Measurements from ENCODE around the gene DGKE.

DGKE gene

DNA sequence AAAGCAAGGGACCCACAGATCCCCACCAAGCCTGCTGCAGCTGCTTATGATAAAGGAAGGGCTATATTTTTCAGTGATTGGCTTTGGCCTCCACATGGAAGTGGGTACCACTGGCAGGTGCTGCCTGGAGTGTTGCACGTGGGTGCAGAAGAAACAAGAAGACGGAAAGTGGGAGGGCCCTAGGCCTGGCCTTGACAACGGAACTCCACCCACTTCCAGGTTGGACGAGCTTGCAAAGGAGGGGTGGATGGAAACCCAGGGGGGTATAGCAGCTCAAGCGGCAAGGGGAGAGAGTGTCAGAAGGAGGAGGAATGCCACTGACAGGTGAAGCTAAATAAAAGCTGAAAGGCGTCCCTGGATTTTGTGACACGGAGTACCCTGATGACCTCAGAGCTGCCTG is 59.6 kb downstream of the DGKE start:
- DNase-seq: no peak

DNA sequence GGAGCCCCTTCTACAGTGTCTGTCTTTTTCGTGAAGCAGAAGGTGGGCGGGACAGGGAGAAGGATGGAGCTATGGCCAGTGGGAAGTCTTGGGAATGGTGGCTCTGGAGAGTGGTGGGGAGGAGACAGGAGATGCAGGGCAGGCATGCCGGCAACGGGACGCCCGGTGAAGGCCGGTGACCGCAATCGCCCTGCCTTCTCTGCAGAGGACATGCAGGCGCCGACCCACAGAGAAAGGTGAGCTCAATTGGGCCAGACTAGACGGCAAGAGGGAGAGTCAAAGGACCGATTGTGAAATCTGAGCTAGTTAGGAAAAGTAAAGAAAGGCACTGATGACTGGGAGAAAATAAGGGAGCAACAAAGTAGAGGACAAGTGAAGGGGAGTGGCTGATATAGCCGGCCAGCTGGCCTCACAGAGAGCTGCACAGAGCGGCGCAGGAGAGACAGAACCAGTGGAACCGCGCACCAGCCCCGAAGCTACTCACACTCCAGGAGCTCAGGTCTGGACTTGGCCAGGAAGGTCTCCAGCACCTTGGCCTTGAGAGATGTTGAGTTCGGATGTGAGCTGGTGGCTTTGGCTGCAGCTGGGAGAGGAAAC is 61.0 kb downstream of the DGKE start:
- no peak for DNase-seq

DNA sequence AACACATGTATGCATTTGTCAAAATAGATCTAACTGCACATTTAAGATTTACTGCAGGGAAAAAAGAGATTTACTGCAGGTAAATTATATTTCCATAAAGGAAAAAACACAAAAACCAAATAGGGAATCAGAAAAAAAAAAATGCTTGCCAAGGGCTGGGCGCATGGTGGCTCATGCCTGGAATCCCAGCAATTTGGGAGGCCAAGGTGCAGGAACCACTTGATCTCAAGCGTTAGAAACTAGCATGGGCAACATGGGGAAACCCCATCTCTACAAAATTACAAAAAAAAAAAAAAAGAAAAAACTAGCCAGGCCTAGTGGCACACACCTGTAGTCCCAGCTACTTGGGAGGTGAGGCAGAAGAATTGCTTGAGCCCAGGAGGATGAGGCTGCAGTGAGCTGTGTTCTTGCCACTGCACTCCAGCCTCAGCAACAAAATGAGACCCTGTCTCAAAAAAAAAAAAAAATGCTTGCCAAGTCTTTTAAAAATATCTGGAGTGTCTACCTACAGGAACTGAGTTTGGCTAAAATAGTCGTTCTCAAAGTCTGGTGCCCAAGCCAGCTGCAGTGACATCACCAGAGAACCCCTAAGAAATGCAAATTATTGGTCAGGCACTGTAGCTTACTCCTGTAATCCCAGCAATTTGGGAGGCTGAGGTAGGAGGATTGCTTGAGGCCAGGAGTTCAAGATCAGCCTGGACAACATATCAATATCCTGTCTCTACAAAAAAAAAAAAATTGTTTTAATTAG is 62.4 kb downstream of the DGKE start:
- DNase-seq: no peak

DNA sequence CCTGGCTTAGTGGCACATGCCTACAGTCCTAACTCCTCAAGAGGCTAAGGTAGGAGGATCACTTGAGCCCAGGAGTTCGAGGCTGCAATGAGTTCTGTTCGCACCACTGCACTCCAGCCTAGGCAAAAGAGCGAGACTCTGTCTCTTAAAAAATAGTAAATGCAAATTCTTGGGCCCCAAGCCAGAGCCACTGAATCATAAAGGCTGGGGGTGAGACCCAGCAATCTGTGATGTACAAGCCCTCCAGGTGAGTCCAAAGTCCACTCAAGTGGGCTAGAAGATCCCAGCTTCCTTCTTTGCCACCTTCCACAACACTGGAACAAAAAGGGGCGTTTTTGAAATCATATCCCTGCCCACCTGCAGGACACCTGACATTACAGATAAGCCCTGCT is 63.0 kb downstream of the DGKE start:
- DNase-seq: no peak

DNA sequence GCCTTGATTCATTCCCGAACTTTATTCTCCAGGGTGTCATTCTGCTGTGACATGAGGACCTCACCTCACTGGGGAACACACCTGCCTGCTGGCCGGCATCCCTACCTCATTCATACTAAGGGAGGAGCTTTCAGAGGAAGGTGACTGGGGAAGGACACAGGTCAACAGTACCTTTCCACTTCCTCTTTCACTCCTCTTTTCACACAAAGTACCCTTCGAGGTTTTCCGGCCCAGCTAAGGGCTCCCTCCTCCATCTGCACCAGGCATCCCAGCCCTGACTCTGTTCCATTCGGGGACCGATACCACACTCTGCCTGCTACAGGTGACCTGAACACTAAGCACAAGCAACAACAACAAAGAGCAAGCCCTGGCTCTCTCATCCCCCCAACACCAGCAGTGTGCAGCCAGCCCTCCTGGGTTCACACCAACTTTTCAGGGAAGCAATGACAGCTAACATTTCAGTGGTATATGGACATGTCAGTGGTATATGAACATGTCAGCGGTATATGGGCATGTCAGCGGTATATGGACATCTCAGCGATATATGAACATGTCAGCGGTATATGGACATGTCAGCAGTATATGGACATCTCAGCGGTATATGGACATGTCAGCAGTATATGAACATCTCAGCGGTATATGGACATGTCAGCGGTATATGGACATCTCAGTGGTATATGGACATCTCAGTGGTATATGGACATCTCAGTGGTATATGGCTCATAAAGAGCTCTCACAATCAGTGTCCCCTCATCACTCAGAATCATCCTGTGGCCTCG is 63.9 kb downstream of the DGKE start:
- DNase-seq: no peak

DNA sequence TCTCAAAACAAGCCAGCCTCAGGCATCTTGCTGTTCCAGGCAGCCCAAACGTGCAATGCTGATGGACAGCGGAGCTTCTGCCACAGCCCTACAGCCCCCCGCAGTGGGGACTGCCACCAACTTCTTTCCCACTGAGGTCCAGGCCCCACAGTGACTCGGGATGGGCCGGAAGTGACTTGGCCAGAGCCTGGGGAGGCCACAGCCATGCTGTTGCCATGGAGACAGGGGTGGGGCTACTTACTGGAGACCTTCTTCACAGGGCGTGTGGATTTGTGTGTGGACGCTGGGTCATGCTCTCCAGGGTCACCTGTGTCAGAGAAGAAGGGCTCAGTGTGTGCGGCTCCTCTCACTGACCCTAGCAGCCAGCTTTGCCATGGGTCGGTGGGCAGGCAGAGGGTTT is 64.9 kb downstream of the DGKE start:
- no peak for DNase-seq

DNA sequence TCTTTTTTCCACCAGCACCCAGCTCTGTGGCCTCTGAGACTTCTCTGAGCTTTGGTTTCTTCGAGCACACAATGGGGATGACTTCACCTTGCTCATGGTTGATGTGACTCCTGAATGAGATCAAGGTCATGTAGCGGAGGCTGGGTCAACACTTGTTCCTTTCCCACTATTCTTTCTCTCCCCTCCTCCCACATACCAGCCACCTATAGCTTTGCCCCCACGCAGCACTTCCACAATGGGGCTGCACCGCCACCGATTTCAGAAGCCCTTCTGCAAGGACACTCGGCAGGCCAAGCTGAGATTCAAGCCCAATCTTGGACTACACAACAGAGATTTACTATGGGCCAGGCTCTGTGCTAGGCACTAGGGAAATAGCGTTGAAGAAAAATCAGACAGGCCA is 65.5 kb downstream of the DGKE start:
- DNase-seq: no peak

DNA sequence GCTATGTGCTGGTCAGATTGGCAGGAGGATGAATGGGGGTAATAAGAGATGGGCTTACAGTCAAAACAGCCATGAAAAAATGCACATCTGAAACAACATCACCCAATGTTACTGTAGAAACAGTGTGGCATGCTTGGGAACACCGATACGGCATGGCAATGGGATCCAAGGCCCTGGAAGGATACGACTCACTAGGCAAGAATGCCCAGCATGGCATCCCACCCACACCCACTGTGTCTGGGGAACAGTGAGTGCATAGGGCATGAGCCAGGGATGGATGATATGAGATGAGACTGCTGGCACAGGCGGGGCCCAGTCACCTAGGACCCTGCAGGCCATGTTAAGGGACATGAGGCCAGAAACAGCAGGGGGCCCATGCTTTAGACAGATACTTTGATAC is 68.4 kb downstream of the DGKE start:
- no peak for DNase-seq

DNA sequence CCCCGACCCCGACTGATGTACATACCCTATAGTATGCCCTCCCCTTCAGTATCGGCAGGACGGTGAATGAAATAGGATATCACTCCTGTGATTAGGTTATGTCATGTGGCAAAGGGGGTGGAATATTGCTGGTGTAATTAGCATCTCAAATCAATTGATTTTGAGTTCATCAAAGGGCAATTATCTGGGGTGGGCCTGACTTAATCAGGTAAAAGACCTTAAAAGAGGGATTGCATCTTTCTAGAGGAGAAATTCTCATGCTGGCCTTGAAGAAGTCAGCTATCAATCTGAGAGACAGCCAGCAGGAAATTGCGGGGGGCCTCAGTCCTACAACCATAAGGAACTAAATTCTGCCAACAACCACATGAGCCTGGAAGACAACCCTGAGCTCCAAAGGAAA is 69.6 kb downstream of the DGKE start:
- DNase-seq: no peak

DNA sequence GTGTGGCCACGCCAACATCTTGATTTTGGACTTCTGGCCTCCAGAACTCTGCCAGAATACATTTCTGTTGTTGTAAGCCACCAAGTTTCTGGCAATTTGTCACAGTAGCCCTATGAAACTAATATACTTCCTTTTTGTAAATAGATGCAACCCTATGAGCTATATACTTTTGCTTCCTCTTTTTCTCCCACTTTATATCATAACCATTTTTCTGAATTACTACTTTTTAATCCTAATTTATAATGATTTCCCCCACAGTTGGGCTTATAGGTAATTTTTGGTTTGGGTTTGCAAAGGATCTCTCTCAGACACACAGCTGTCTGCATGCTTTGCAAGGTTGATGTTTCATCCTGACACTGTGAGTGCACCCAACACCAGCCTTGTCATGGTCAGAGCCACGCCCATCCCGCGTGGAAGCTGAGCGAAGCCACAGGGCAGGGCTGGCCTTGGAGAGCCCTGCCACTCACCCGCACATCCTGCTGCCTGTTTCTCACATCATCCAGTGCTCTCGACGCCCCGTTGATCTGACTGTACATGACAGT is 74.1 kb downstream of the DGKE start:
- peak in 1 of 2 donors; percentile 15 for DNase-seq

DNA sequence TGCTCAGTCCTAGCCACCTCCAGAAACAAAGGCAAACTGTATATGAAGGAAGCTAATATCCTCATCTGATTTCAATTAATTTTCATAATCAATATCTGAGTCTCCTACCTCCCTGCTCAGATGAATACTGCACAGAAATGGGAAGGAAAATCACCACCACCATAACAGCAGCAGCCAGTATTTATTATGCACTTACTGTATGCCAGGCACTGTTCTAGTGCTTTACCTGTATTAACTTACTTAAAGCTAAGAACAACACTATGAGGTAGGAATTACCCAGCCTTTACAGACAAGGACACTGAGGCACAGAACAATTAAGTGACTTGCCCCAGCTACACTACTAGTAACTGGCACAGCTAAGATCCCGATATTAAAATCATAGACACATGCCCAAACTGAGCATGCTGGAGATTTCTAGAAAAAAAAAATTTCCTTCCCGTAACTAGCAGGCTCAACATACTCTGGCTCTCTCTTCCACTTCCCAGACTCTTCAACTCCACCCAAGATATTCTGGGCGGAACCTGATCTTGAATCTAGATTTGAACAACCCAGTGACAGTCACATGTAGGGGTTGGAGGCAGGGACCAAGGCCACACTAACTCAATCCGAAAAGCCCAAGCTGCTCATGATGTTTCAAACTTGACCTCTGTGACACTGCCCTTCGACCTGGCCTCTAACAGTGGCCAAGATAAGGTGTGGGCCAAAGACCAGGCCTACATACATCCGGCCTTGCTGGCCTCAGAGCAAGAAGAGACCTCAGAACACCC is 76.0 kb downstream of the DGKE start:
- no peak for DNase-seq

DNA sequence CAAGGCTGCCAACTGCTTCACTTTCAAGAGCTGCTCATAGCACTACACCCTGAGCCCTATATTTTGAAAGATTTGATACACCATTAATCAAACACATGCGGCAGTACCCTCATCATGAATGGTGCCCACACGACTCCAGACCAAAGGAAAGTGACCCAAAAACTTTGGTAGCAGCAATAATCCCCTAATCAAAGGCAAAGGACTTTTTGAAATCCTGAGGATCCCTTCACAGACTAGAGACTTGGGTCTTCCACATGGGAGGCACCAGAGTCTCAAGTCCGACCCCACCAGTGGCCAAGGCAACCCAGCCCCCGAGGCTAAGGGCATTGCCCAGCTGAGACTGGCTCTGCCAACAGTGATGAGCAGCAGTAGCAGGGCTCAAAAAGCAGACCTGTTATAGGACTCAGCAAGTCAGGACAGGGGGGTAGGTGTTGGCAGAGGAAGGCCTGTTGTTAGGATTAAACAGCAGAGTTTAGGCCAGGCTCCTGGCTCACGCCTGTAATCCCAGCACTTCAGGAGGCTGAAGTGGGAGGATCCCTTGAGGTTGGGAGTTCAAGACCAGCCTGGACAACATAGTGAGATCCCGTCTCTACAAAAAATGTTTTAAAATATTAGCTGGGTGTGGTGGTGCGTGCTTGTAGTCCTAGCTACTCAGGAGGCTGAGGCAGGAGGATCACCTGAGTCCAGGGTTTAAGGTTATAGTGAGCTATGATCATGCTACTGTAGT is 76.7 kb downstream of the DGKE start:
- DNase-seq: no peak

DNA sequence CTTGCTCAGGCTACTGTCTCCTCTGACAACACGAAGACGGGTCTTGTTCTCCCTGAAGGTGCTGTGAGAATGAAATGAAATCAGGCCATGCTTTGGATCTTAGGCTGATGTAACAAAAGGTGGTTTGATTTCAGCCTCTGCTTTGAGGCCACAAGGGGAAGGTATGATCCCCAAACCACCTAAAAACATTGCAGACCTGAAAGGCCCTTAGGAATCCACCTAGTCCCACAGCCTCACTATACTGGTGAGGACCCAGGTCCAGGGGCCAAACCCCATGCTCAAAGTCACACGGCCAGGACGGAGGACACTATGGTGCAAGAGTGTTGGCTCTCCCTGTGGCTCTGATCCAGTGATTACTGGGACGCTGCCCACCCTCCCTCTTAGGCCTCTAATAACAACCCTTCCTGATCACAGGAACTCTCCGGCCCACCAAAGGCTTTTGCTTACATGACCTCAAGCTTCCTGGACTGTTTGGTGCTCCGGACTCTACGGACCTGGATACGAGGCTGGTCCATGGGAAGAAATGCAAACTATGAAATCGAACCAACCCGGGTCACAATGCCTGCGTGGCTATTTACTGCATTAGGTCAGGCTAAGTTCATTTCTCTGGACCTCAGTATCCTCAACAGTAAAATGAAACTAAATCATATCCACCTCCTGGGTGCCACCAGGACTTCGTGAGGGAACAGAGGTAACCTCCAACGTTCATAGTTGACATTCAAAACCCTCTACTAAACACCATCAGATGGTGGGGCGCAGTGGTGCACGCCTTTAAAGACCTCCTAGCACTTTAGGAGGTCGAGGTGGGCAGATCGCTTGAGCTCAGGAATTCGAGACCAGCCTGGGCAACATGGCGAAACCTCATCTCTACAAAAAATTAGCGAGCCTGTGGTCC is 78.4 kb downstream of the DGKE start:
- DNase-seq: no peak

DNA sequence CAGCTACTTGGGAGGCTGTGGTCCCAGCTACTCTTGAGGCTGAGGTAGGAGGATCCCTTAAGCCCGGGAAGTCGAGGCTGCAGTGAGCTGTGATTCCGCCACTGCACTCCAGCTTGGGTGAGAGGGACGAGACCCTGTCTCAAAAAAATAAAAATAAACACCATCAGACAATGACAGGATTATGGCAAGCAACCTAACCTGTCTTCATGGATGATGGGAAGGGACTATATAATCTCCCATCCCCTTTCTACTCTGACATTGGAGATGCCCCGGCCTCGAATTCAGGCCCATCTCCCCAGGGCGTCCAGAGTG is 79.0 kb downstream of the DGKE start:
- no peak for DNase-seq

DNA sequence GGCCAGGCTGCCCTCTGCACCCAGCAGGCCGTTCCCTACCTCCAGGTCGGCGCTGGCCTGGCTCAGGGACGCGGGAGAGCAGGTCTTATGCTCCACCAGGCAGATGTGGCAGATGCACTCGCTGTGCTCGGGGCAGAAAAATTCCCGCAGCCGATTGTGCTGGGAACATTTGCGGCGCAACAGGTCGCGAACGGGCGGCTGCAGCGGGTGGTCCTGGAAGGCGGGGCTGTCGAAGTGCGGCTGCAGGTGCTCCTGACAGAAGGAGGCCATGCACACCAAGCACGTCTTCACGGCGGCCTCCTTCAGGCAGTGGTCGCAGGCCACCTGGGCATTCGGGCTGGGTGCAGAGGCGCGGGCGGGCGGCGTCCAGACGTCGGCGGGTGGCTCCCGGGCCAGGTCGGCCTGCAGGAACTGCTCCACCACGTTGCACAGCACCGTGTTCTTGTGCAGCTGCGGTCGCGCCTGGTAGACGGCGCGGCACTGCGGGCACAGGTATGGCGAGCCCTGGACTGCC is 79.5 kb downstream of the DGKE start:
- DNase-seq: no peak

DNA sequence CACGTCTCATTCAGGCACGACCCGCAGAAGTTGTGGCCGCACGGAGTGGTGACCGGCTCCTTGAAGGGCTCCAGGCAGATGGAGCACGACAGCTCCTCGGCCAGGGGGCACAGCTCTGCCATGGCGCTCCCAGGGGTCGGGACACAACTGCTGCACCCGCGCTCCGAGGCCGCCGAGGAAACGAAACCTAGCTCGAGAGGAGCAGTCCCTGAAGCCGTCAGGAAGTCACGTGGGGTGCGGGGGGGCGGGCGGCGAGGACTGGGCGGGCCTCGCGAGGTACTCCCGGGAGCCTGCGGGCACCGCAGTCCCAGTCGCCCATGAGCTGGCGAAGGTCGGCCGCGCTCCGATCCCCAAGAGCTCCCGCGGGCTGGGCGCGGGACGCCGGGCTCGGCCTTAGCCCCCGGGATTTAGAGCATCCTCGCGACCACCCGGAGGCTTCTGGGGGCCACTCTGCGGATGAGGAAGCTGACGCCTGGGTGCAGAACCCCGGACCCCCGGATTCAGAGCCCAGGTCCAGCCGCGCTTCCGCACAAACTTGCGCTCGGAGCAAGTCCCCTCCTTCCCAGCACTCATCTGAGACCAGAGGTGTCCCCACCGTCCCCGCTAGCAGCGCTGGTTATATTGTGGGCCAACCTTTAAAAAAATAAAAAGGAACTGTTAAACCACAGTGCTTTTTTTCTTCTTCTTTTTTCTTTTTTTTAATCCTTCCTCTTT is 80.1 kb downstream of the DGKE start, which contains the start of gene TRIM25:
TSS of gene TRIM25 (minus strand) at position 183 of the 714 bp plus-strand sequence. CDS start at position 122, 61 bp downstream.
- DNase-seq: peak; percentile 87 to 89

DNA sequence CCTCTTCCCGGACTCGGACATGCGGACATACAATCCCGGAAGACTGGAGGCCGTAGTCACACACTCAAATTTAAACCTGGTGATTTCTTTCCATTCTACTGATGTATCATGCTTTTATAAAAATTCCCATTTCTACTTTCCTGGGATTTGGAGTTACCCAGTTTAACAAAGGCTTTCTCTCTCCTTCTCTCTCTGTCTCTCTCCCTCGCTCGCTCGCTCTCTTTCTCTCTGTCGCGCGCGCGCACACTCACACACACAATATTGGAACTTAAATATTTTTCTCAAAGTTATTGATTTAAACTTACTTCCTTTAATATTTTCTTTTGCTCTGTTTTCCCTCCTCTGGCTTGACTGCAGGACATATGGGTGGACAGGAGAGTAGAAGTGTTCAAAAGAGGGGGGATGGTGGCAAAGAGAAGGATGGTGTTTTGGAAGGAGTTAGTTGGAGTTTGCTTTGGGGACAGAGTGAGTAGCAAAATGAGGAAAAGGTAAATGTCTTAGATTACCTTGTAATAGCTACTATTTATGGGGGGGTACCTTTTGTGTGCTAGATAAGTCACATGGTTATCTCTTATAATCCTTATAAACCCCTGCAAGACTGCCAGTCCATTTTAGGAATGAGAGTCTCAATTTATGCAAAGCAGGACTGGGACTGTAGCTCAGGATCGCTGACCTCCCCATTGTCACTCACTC is 80.8 kb downstream of the DGKE start:
- DNase-seq: no peak

DNA sequence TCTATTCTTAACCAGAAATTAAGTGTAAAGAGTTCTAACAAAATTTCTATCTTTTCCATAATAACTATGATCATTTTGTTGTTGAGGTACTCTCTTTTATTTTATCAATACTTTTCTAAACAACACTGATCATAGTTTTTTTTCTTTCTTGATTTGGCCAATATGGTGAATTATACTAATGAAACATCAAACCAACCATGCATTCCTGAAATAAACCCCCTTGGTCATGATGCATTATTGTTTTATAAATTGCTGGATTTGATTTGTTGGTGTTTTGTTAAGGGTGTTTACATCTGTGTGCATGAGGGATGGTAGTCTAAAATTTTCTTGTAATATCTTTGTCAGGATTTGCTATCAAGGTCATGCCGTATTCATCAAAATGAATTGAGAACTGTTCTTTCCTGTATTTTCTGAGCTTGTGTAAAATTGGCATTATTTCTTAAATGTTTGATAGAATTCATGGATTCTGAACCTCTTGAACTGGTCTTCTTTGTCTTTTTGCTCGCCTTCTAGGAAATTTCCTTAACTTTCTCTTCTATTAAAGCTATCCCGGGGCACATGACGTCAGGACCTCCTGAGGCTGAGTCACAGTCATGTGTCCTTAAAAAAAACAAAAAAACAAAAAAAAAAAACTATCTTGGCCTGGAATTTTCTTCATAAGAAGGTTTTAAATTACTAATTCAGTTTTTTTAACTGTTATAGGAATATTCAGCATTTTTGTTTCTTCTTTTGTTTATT is 83.8 kb downstream of the DGKE start:
- DNase-seq: no peak

DNA sequence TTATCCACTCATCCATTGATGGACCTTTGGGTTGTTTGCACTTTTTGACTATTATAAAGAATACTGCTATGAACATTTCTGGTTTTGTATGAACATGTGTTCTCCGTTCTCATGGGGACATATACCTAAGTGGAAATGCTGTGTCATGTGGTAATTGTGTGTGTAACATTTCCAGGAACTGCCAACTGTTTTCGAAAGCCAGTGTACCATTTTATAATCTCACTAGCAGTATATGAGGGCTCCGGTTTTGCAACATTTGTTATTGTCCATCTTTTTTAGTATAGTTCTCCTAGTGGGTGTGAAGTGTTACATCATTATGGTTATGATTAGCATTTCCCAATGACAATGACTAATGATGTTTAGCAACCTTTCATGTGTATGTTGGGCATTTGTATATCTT is 85.0 kb downstream of the DGKE start:
- no peak for DNase-seq

Measured in activated CD4-positive, alpha-beta T cell treated with anti-CD3 and anti-CD28 coated beads for 4 hours (primary cell).